CD14-positive monocyte (primary cell): ENCODE results near the gene DPEP2NB. TPM values are rescaled to one million over a fixed set of nuclear protein-coding genes. Genes with fewer than 3 reads are reported as not detected.
"Not testable (repeated sequence)": the region's sequence is repeated elsewhere in the genome, so short reads cannot be mapped to it uniquely, and the experiment has no call there.

Experiments used
- DNase-seq, 3 donors: peaks; one replicate each; pipeline ENCODE4 v3.0.0-alpha.2; 2011 to 2022
- H2AFZ ChIP-seq: 2 replicates; pipeline ENCODE4 v1.6.0; 2012; ENCODE audit warnings: mild to moderate bottlenecking, low read depth, low read length, inconsistent platforms; ENCODE audit not compliant: insufficient read depth, poor library complexity, severe bottlenecking
- H3K27ac ChIP-seq, 2 donors: 1 replicate in 1 of 2; 2 replicates in 1 of 2; pipeline ENCODE4 v1.5.1; 2012 to 2013; ENCODE audit warnings: low read length in 2 of 2, control low read depth in 1 of 2, inconsistent platforms in 1 of 2, low read depth in 1 of 2, mild to moderate bottlenecking in 1 of 2
- H3K27me3 ChIP-seq, 2 donors: one replicate each; pipeline versions ENCODE4 v1.6.0 to v1.6.1; 2011 to 2013; ENCODE audit warnings: low read length in 2 of 2; ENCODE audit not compliant: control insufficient read depth in 2 of 2, insufficient read depth in 2 of 2
- H3K36me3 ChIP-seq, 2 donors: replicated peaks in 1 of 2; 1 replicate in 1 of 2; 2 replicates in 1 of 2; pipeline versions ENCODE4 v1.5.1 to v1.6.1; 2012 to 2013; ENCODE audit warnings: low read length in 2 of 2, control low read depth in 1 of 2, inconsistent platforms in 1 of 2, mild to moderate bottlenecking in 1 of 2; ENCODE audit not compliant: insufficient read depth in 2 of 2, control insufficient read depth in 1 of 2
- H3K4me1 ChIP-seq, 2 donors: 1 replicate in 1 of 2; 2 replicates in 1 of 2; pipeline versions ENCODE4 v1.5.1 to v1.6.1; 2012 to 2013; ENCODE audit warnings: low read length in 2 of 2, control low read depth in 1 of 2, inconsistent platforms in 1 of 2, mild to moderate bottlenecking in 1 of 2, moderate library complexity in 1 of 2; ENCODE audit not compliant: insufficient read depth in 2 of 2, control insufficient read depth in 1 of 2
- H3K4me2 ChIP-seq: replicated peaks from 2 replicates; pipeline ENCODE3; 2012; ENCODE audit warnings: low read length, moderate library complexity, mild to moderate bottlenecking; ENCODE audit not compliant: poor library complexity, severe bottlenecking; ENCODE audit errors: extremely low read depth
- H3K4me3 ChIP-seq, 3 experiments: fragments of 200-600 bp in 1 of 3; sonication (generic) in 1 of 3; replicated peaks in 1 of 3; 1 replicate in 2 of 3; 2 replicates in 1 of 3; pipeline ENCODE4 v1.5.1; 2011 to 2013; ENCODE audit warnings: low read length in 3 of 3, mild to moderate bottlenecking in 3 of 3, control low read depth in 2 of 3, low read depth in 2 of 3, inconsistent platforms in 1 of 3, moderate library complexity in 1 of 3
- H3K79me2 ChIP-seq: 2 replicates; pipeline ENCODE4 v1.6.0; 2012; ENCODE audit warnings: mild to moderate bottlenecking, control low read depth, inconsistent platforms, low read length, moderate library complexity; ENCODE audit not compliant: insufficient read depth
- H3K9ac ChIP-seq: 2 replicates; pipeline ENCODE4 v1.6.0; 2017; ENCODE audit warnings: low read length, mild to moderate bottlenecking; ENCODE audit not compliant: insufficient read depth, poor library complexity, severe bottlenecking
- H3K9me3 ChIP-seq, 2 donors: replicated peaks in 1 of 2; 1 replicate in 1 of 2; 2 replicates in 1 of 2; pipeline versions ENCODE4 v1.5.1 to v1.6.1; 2012 to 2013; ENCODE audit warnings: low read length in 2 of 2, control low read depth in 1 of 2; ENCODE audit not compliant: control insufficient read depth in 1 of 2, insufficient read depth in 1 of 2
- H4K20me1 ChIP-seq: 2 replicates; pipeline ENCODE4 v1.6.0; 2012; ENCODE audit warnings: mild to moderate bottlenecking, low read length, control low read depth, moderate library complexity; ENCODE audit not compliant: insufficient read depth
- H3K27ac Mint-ChIP-seq, 7 donors: one replicate each; pipeline ENCODE4 v1.8.0; 2020; ENCODE audit warnings: mild to moderate bottlenecking in 7 of 7, mixed read lengths in 7 of 7, moderate library complexity in 6 of 7, inconsistent platforms in 2 of 7
- H3K27me3 Mint-ChIP-seq, 3 donors: one replicate each; pipeline ENCODE4 v1.8.0; 2021 to 2022; ENCODE audit warnings: low read depth in 3 of 3, mild to moderate bottlenecking in 3 of 3, mixed read lengths in 3 of 3, moderate library complexity in 3 of 3, inconsistent platforms in 1 of 3
- H3K36me3 Mint-ChIP-seq, 2 donors: one replicate each; pipeline ENCODE4 v1.8.0; 2020; ENCODE audit warnings: mixed read lengths in 2 of 2, inconsistent platforms in 1 of 2, mild to moderate bottlenecking in 1 of 2
- H3K4me1 Mint-ChIP-seq: one replicate; pipeline ENCODE4 v1.8.0; 2020; ENCODE audit warnings: mild to moderate bottlenecking, mixed read lengths
- H3K4me3 Mint-ChIP-seq, 2 donors: one replicate each; pipeline ENCODE4 v1.8.0; 2020; ENCODE audit warnings: mild to moderate bottlenecking in 2 of 2, mixed read lengths in 2 of 2, moderate library complexity in 1 of 2
- H3K9me3 Mint-ChIP-seq, 7 donors: one replicate each; pipeline ENCODE4 v1.8.0; 2020 to 2022; ENCODE audit warnings: mixed read lengths in 7 of 7, mild to moderate bottlenecking in 6 of 7, moderate library complexity in 6 of 7, inconsistent platforms in 2 of 7
- CTCF ChIP-seq: fragments of 200-600 bp; IDR thresholded peaks from one replicate; pipeline ENCODE4 v1.8.0; 2022; ENCODE audit warnings: antibody characterized with exemption, mild to moderate bottlenecking
- WGBS: methylation state at CpG from one replicate; pipeline ENCODE4 v1.1.5; 2013; ENCODE audit warnings: missing lambda C conversion rate; ENCODE audit not compliant: insufficient coverage; 5-methylcytosine and 5-hydroxymethylcytosine counted together
- intact Hi-C, 2 donors: fragments of 100-400 bp; cut with micrococcal nuclease; formaldehyde crosslinking; loops; one replicate each; pipeline versions ENCODE4 v1.15.0 to v1.15.1; 2023
- polyA plus RNA-seq, 3 donors: library from polyadenylated mRNA; depleted of rRNA in 1 of 3; unstranded in 2 of 3; stranded (reverse) in 1 of 3; fragments of 300-500 nt in 2 of 3; fragments of >200 nt in 1 of 3; fragmentation: Illumina TruSeq in 2 of 3; gene quantifications; 1 replicate in 2 of 3; 2 replicates in 1 of 3; pipeline ENCODE4 v1.2.3, GENCODE V29; 2012 to 2021

The DPEP2NB gene
- polyA plus RNA-seq, 3 donors: not detected

GRCh38 chr16:67995423-67995822 is 20.3 kb downstream of the DPEP2NB start:
- peaks cover 74 to 78% of the 10 kb centered on the region in 2 donors for H3K4me1 ChIP-seq
- H4K20me1 ChIP-seq: peaks cover 18% of the 10 kb centered on the region
- no peak for TF ChIP-seq CTCF
- peak; percentile 77 to 85 (median 85) for DNase-seq
- peaks cover 55% of the 10 kb centered on the region for H3K79me2 ChIP-seq
- Mint-ChIP-seq H3K4me3 (peak overlapping the region; percentile 57 to 64), H3K9me3 (peaks cover 0 to 10% (median 0%) of the 10 kb centered on the region in 7 donors), H3K27ac (peak overlapping the region; percentile 95 to 100 (median 99)), H3K4me1 (peaks cover 64% of the 10 kb centered on the region), H3K27me3 (no peaks in the 10 kb centered on the region), H3K36me3 (peaks cover 27 to 53% of the 10 kb centered on the region in 2 donors)
- H3K4me3 ChIP-seq: peak overlapping the region in 1 of 3 experiments; percentile 38
- intact Hi-C loops: no loop called here
- no peak overlapping the region for H2AFZ ChIP-seq
- H3K36me3 ChIP-seq: peaks cover 22 to 25% of the 10 kb centered on the region in 2 donors
- peaks cover 0 to 5% of the 10 kb centered on the region in 2 donors for H3K9me3 ChIP-seq
- no CpG with 5 or more reads among the region's 5 CpGs for WGBS
- peak overlapping the region; percentile 85 to 97 for H3K27ac ChIP-seq
- peak overlapping the region; percentile 29 for H3K4me2 ChIP-seq
- H3K9ac ChIP-seq: peak overlapping the region; percentile 54
- H3K27me3 ChIP-seq: no peaks in the 10 kb centered on the region

GRCh38 chr16:67994040-67994408 is 21.7 kb downstream of the DPEP2NB start:
- peaks cover 22 to 34% of the 10 kb centered on the region in 2 donors for H3K36me3 ChIP-seq
- H3K36me3 Mint-ChIP-seq: peaks cover 32 to 56% of the 10 kb centered on the region in 2 donors
- peak overlapping the region; percentile 63 for H3K9ac ChIP-seq
- peaks cover 30% of the 10 kb centered on the region for H4K20me1 ChIP-seq
- peak overlapping the region in 2 of 3 experiments; percentile 42 to 50 for H3K4me3 ChIP-seq
- H3K27me3 ChIP-seq, DNase-seq, H3K9me3 Mint-ChIP-seq, H3K27me3 Mint-ChIP-seq, intact Hi-C loops, H3K9me3 ChIP-seq: not testable (repeated sequence)
- peak overlapping the region; percentile 64 for H3K4me2 ChIP-seq
- H3K27ac ChIP-seq: peak overlapping the region; percentile 85 to 97
- H3K4me1 ChIP-seq: peaks cover 64 to 70% of the 10 kb centered on the region in 2 donors
- peak overlapping the region; percentile 78 to 92 for H3K4me3 Mint-ChIP-seq
- peak overlapping the region; percentile 98 to 100 (median 100) for H3K27ac Mint-ChIP-seq
- peak overlapping the region; percentile 61 for H2AFZ ChIP-seq
- H3K4me1 Mint-ChIP-seq: peaks cover 56% of the 10 kb centered on the region
- peaks cover 50% of the 10 kb centered on the region for H3K79me2 ChIP-seq
- no CpG with 5 or more reads among the region's 6 CpGs for WGBS
